IPS-11a (cell line): ENCODE measurements around the gene MAP3K2.

Source experiments
- H3K4me3 ChIP-seq: one replicate; pipeline ENCODE4 v1.5.1; 2013; ENCODE audit warnings: low read depth, low read length, control low read depth

MAP3K2 gene

GRCh38 chr2:127305990-127306585 lies 81.7 kb downstream of the MAP3K2 start:
- H3K4me3 ChIP-seq: no peak overlapping the region

GRCh38 chr2:127302168-127302567 lies 85.6 kb downstream of the MAP3K2 start:
- H3K4me3 ChIP-seq: no peak overlapping the region

GRCh38 chr2:127293748-127294562 lies 93.8 kb downstream of the MAP3K2 start, which contains the start of gene ERCC3:
Gene ERCC3 (minus strand): TSS chr2:127294144. CDS start chr2:127294081, 63 bp downstream.
- peak within 1 kb of the TSS; percentile 89 for H3K4me3 ChIP-seq

GRCh38 chr2:127293386-127293747 lies 94.4 kb downstream of the MAP3K2 start:
- H3K4me3 ChIP-seq: peak overlapping the region; percentile 89

GRCh38 chr2:127288274-127288673 lies 99.5 kb downstream of the MAP3K2 start:
- no peak overlapping the region for H3K4me3 ChIP-seq

- H3K4me3 ChIP-seq: no peak overlapping the region
These were observed 104.5 kb downstream of the MAP3K2 start for GRCh38 chr2:127283275-127283674.

- no peak overlapping the region for H3K4me3 ChIP-seq
These were observed 107.1 kb downstream of the MAP3K2 start for GRCh38 chr2:127280693-127281092.

- no peak overlapping the region for H3K4me3 ChIP-seq
These were observed 108.0 kb downstream of the MAP3K2 start for GRCh38 chr2:127279781-127280180.

GRCh38 chr2:127278959-127279358 lies 108.8 kb downstream of the MAP3K2 start:
- no peak overlapping the region for H3K4me3 ChIP-seq

- H3K4me3 ChIP-seq: no peak overlapping the region
These were observed 110.7 kb downstream of the MAP3K2 start for GRCh38 chr2:127277028-127277427.

- no peak overlapping the region for H3K4me3 ChIP-seq
These were observed 112.0 kb downstream of the MAP3K2 start for GRCh38 chr2:127275789-127276188.

- H3K4me3 ChIP-seq: no peak overlapping the region
These were observed 112.4 kb downstream of the MAP3K2 start for GRCh38 chr2:127275356-127275755.

- H3K4me3 ChIP-seq: no peak overlapping the region
These were observed 117.1 kb downstream of the MAP3K2 start for GRCh38 chr2:127270663-127271062.

GRCh38 chr2:127261804-127262406 lies 125.9 kb downstream of the MAP3K2 start:
- no peak overlapping the region for H3K4me3 ChIP-seq

- H3K4me3 ChIP-seq: no peak overlapping the region
These were observed 128.4 kb downstream of the MAP3K2 start for GRCh38 chr2:127259355-127259754.

- H3K4me3 ChIP-seq: no peak overlapping the region
These were observed 130.9 kb downstream of the MAP3K2 start for GRCh38 chr2:127256866-127257265.

GRCh38 chr2:127256381-127256780 lies 131.4 kb downstream of the MAP3K2 start:
- no peak overlapping the region for H3K4me3 ChIP-seq

- no peak overlapping the region for H3K4me3 ChIP-seq
These were observed 132.1 kb downstream of the MAP3K2 start for GRCh38 chr2:127255721-127256120.

GRCh38 chr2:127255146-127255545 lies 132.6 kb downstream of the MAP3K2 start:
- H3K4me3 ChIP-seq: no peak overlapping the region

GRCh38 chr2:127254386-127254981 lies 133.3 kb downstream of the MAP3K2 start:
- no peak overlapping the region for H3K4me3 ChIP-seq
